Measurements from ENCODE around the gene ERC1.

ERC1 gene

GRCh38 chr12:1220127-1221092 is 229.4 kb downstream of the ERC1 start:
- peak; percentile 13 for DNase-seq (ENCODE audit: low read depth)
- H3K4me3 ChIP-seq (ENCODE audit: low read length), result no peak overlapping the region
- no peak for TF ChIP-seq CTCF (IDR thresholded peaks at IDR 0.05; ENCODE audit: insufficient read depth, low read depth, low read length, missing control alignments)

GRCh38 chr12:1222858-1223639 is 232.0 kb downstream of the ERC1 start:
- DNase-seq (ENCODE audit: low read depth), result no peak
- no peak overlapping the region for H3K4me3 ChIP-seq (ENCODE audit: low read length)
- no peak for TF ChIP-seq CTCF (IDR thresholded peaks at IDR 0.05; ENCODE audit: insufficient read depth, low read depth, low read length, missing control alignments)

GRCh38 chr12:1226951-1227350 is 235.9 kb downstream of the ERC1 start:
- H3K4me3 ChIP-seq (ENCODE audit: low read length), result no peak overlapping the region
- TF ChIP-seq CTCF (IDR thresholded peaks at IDR 0.05; ENCODE audit: insufficient read depth, low read depth, low read length, missing control alignments), result no peak
- DNase-seq (ENCODE audit: low read depth), result no peak

- DNase-seq (ENCODE audit: low read depth), result no peak
- no peak for TF ChIP-seq CTCF (IDR thresholded peaks at IDR 0.05; ENCODE audit: insufficient read depth, low read depth, low read length, missing control alignments)
- H3K4me3 ChIP-seq (ENCODE audit: low read length), result no peak overlapping the region
Observed at GRCh38 chr12:1234073-1234472, 243.1 kb downstream of the ERC1 start.

GRCh38 chr12:1246637-1247036 is 255.6 kb downstream of the ERC1 start:
- DNase-seq (ENCODE audit: low read depth), result no peak
- no peak overlapping the region for H3K4me3 ChIP-seq (ENCODE audit: low read length)
- no peak for TF ChIP-seq CTCF (IDR thresholded peaks at IDR 0.05; ENCODE audit: insufficient read depth, low read depth, low read length, missing control alignments)

- H3K4me3 ChIP-seq (ENCODE audit: low read length), result no peak overlapping the region
- no peak for DNase-seq (ENCODE audit: low read depth)
- TF ChIP-seq CTCF (IDR thresholded peaks at IDR 0.05; ENCODE audit: insufficient read depth, low read depth, low read length, missing control alignments), result no peak
Observed at GRCh38 chr12:1250641-1251040, 259.6 kb downstream of the ERC1 start.
